HepG2 (cell line): Measurements from ENCODE around the gene ZNF644. TPM values are rescaled to one million over a fixed set of nuclear protein-coding genes. Genes with fewer than 3 reads are reported as not detected.

Source experiments
- AKAP8 ChIP-seq: sonication (generic); formaldehyde crosslinking; IDR thresholded peaks from 2 replicates; pipeline ENCODE4 v1.5.1; 2020; ENCODE audit warnings: mild to moderate bottlenecking, missing genetic modification reagents
- KAT8 ChIP-seq: IDR thresholded peaks from 2 replicates; pipeline ENCODE4 v1.6.1; 2016; ENCODE audit warnings: missing genetic modification reagents, missing compliant biosample characterization
- LBX2 ChIP-seq: sonication (generic); formaldehyde crosslinking; IDR thresholded peaks from 2 replicates; pipeline ENCODE4 v1.5.0; 2020; ENCODE audit warnings: missing genetic modification reagents, mild to moderate bottlenecking, borderline replicate concordance
- NCOA1 ChIP-seq: sonication (generic); formaldehyde crosslinking; IDR thresholded peaks from 2 replicates; pipeline ENCODE4 v1.9.0; 2021; ENCODE audit warnings: missing genetic modification reagents
- PHF5A ChIP-seq: IDR thresholded peaks from one replicate; pipeline ENCODE4 v1.6.1; 2018; ENCODE audit warnings: low read depth, missing genetic modification reagents; ENCODE audit not compliant: unreplicated experiment
- SMC3 ChIP-seq: IDR thresholded peaks from 2 replicates; pipeline ENCODE4 v1.6.1; 2011; ENCODE audit warnings: low read length, improper control_type of control experiment
- WIZ ChIP-seq: sonication (generic); formaldehyde crosslinking; IDR thresholded peaks from 2 replicates; pipeline ENCODE4 v1.5.1; 2020; ENCODE audit warnings: mild to moderate bottlenecking, missing genetic modification reagents
- ZBTB10 ChIP-seq: sonication (generic); formaldehyde crosslinking; IDR thresholded peaks from 2 replicates; pipeline ENCODE4 v1.4.0; 2020; ENCODE audit warnings: missing genetic modification reagents, borderline replicate concordance
- ZMYM2 ChIP-seq: sonication (generic); formaldehyde crosslinking; IDR thresholded peaks from 2 replicates; pipeline ENCODE4 v1.8.0; 2022; ENCODE audit warnings: mild to moderate bottlenecking, missing genetic modification reagents
- ZNF629 ChIP-seq: sonication (generic); formaldehyde crosslinking; conservative IDR thresholded peaks from 2 replicates; pipeline ENCODE4 v1.5.0; 2020; ENCODE audit warnings: missing genetic modification reagents
- ZNF724P ChIP-seq: sonication (generic); formaldehyde crosslinking; IDR thresholded peaks from 2 replicates; pipeline ENCODE4 v1.8.0; 2022; ENCODE audit warnings: missing genetic modification reagents, borderline replicate concordance
- ZNF768 ChIP-seq: sonication (generic); formaldehyde crosslinking; IDR thresholded peaks from 2 replicates; pipeline ENCODE4 v1.4.0; 2020; ENCODE audit warnings: missing genetic modification reagents
- ZSCAN9 ChIP-seq: IDR thresholded peaks from 2 replicates; pipeline ENCODE4 v1.6.1; 2016; ENCODE audit warnings: borderline replicate concordance
- polyA plus RNA-seq, 8 experiments: library from polyadenylated mRNA; depleted of rRNA in 3 of 8; stranded (reverse) in 7 of 8; unstranded in 1 of 8; fragments of >200 nt; fragmentation: Illumina TruSeq in 4 of 8; extraction: Trizol in 4 of 8; gene quantifications; 2 replicates each; pipeline versions ENCODE4 v1.2.1 to v1.2.3, GENCODE V29; 2011 to 2016; ENCODE audit warnings: low read depth in 4 of 8, missing spikeins in 1 of 8, mixed read lengths in 1 of 8; ENCODE audit not compliant: insufficient read depth in 1 of 8
- total RNA-seq, 5 experiments: library from RNA; depleted of rRNA; stranded (reverse); fragments of >200 nt; fragmentation: Illumina TruSeq; extraction: Trizol; gene quantifications; 2 replicates each; pipeline ENCODE4 v1.2.3, GENCODE V29; 2016; ENCODE audit warnings: low read depth in 1 of 5
- TF ChIP-seq, protein P1 (sequence below): sonication (generic); formaldehyde crosslinking; IDR thresholded peaks from 2 replicates; pipeline ENCODE4 v1.5.0; 2020; ENCODE audit warnings: mild to moderate bottlenecking, low read depth, missing genetic modification reagents, borderline replicate concordance
- TF ChIP-seq, protein P2 (sequence below): IDR thresholded peaks from 2 replicates; pipeline ENCODE4 v1.6.1; 2016; ENCODE audit warnings: mild to moderate bottlenecking, missing biosample characterization, missing genetic modification reagents
- TF ChIP-seq, protein P3 (sequence below): sonication (generic); formaldehyde crosslinking; IDR thresholded peaks from 2 replicates; pipeline ENCODE4 v1.8.1; 2022; ENCODE audit warnings: mild to moderate bottlenecking, missing genetic modification reagents

Gene ZNF644
- total and polyA plus RNA-seq, 2 of the 13 experiments (the other 11 are each of a cell fraction or from before 2014, with no cell fraction given): 17.7 to 51.7 TPM

- TF ChIP-seq, protein P1, sequence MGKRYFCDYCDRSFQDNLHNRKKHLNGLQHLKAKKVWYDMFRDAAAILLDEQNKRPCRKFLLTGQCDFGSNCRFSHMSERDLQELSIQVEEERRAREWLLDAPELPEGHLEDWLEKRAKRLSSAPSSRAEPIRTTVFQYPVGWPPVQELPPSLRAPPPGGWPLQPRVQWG: no peak
- TF ChIP-seq WIZ: no peak
- TF ChIP-seq, protein P2, sequence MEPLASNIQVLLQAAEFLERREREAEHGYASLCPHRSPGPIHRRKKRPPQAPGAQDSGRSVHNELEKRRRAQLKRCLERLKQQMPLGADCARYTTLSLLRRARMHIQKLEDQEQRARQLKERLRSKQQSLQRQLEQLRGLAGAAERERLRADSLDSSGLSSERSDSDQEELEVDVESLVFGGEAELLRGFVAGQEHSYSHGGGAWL (CRISPR knock-in tag): no peak
- TF ChIP-seq KAT8 (CRISPR knock-in tag): peak; percentile 55; the same call in 1 of the 2 replicates
- no peak for TF ChIP-seq ZNF629 (CRISPR knock-in tag)
- TF ChIP-seq ZNF768: no peak
- no peak for TF ChIP-seq PHF5A (CRISPR knock-in tag)
- no peak for TF ChIP-seq AKAP8 (CRISPR knock-in tag)
- no peak for TF ChIP-seq NCOA1 (CRISPR knock-in tag)
- 0 out of 2 replicates have a peak, but pooled peaks have one; percentile 34 for TF ChIP-seq ZSCAN9 (CRISPR knock-in tag)
- TF ChIP-seq ZBTB10 (CRISPR knock-in tag): no peak
- TF ChIP-seq LBX2 (CRISPR knock-in tag): no peak
- TF ChIP-seq SMC3: peak; percentile 49; the same call in 1 of the 2 replicates
- TF ChIP-seq ZMYM2: no peak
- TF ChIP-seq ZNF724P (CRISPR knock-in tag): no peak
- TF ChIP-seq, protein P3, sequence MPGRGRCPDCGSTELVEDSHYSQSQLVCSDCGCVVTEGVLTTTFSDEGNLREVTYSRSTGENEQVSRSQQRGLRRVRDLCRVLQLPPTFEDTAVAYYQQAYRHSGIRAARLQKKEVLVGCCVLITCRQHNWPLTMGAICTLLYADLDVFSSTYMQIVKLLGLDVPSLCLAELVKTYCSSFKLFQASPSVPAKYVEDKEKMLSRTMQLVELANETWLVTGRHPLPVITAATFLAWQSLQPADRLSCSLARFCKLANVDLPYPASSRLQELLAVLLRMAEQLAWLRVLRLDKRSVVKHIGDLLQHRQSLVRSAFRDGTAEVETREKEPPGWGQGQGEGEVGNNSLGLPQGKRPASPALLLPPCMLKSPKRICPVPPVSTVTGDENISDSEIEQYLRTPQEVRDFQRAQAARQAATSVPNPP (CRISPR knock-in tag): no peak
- TF ChIP-seq, all 625 proteins: peak for 63
These were observed 62.3 kb downstream of the ZNF644 start (continued) for GRCh38 chr1:90959352-90960206.
